Right lobe of liver (tissue), 6 donors: Measurements from ENCODE around the gene ZNHIT6. TPM values are rescaled to one million over a fixed set of nuclear protein-coding genes. Genes with fewer than 3 reads are reported as not detected.

Source experiments
- ATAC-seq, 4 donors: fragments of 200-7000 bp; cut with Tn5 transposase; one replicate each; pipeline ENCODE4 v1.9.1; 2020; ENCODE audit warnings: mild to moderate bottlenecking in 4 of 4, moderate library complexity in 4 of 4
- DNase-seq, 3 donors: peaks; one replicate each; pipeline ENCODE4 v3.0.0-alpha.2; 2020
- H3K27ac ChIP-seq, 3 donors: fragments of 200-600 bp; one replicate each; pipeline ENCODE4 v1.8.0; 2022
- H3K27me3 ChIP-seq, 2 donors: fragments of 200-600 bp; one replicate each; pipeline ENCODE4 v1.8.0; 2022
- H3K36me3 ChIP-seq, 4 donors: fragments of 200-600 bp; sonication (generic) in 1 of 4; one replicate each; pipeline versions ENCODE4 v1.5.1 to v1.8.0; 2017 to 2022; ENCODE audit warnings: control low read depth in 1 of 4
- H3K4me1 ChIP-seq, 4 donors: fragments of 200-600 bp; sonication (generic) in 1 of 4; one replicate each; pipeline versions ENCODE4 v1.5.1 to v1.8.0; 2017 to 2022; ENCODE audit warnings: control low read depth in 1 of 4
- H3K4me3 ChIP-seq, 3 donors: fragments of 200-600 bp; one replicate each; pipeline ENCODE4 v1.8.0; 2022
- H3K9me3 ChIP-seq, 4 donors: fragments of 200-600 bp; sonication (generic) in 1 of 4; one replicate each; pipeline versions ENCODE4 v1.5.1 to v1.8.0; 2017 to 2022; ENCODE audit warnings: control low read depth in 1 of 4
- POLR2A ChIP-seq: fragments of 450-650 bp; IDR thresholded peaks from one replicate; pipeline ENCODE4 v1.6.1; 2017; ENCODE audit warnings: antibody characterized with exemption, mild to moderate bottlenecking
- WGBS: methylation state at CpG from one replicate; pipeline ENCODE4 v1.1.6; 2018; ENCODE audit warnings: low coverage, low lambda C conversion rate; ENCODE audit not compliant: insufficient coverage; ENCODE audit errors: missing lambda C conversion rate; 5-methylcytosine and 5-hydroxymethylcytosine counted together
- intact Hi-C, 2 donors: fragments of 100-400 bp; cut with DNase I; formaldehyde crosslinking; loops; one replicate each; pipeline versions ENCODE4 v1.11.2 to v1.14.1; 2022
- total RNA-seq, 6 experiments: library from RNA; depleted of rRNA in 2 of 6; stranded (reverse); fragments of >200 nt in 2 of 6; fragmentation: NEBNext Ultra II Directional in 3 of 6; extraction: Animal tissue kit (Norgen Biotek cat#: 25700) in 3 of 6; gene quantifications; one replicate each; pipeline versions ENCODE4 v1.1.0 to v1.2.4, GENCODE V29; 2016 to 2023
- TF ChIP-seq, protein P1 (sequence below), 4 donors: fragments of 200-600 bp in 3 of 4; fragments of 450-650 bp in 1 of 4; IDR thresholded peaks; one replicate each; pipeline versions ENCODE4 v1.5.1 to v1.8.0; 2016 to 2022; ENCODE audit warnings: antibody characterized with exemption in 4 of 4, mild to moderate bottlenecking in 2 of 4
- donor health status: DM: no; HTN: yes; CAD: no.
- donor health status: DM: no; HTN: no; CAD: no.
- donor health status: DM: no; HTN: no; CAD: no.
- donor health status: DM: no; HTN: yes; CAD: no.
- donor health status: DM: no; HTN: yes; CAD: no.

Gene ZNHIT6
- total RNA-seq, 6 experiments from 2014 or later, result 3.1 to 5.1 (median 4.2) TPM

GRCh38 chr1:85616364-85616705 is 91.9 kb downstream of the ZNHIT6 start:
- WGBS, result 41% methylated on average over 2 of the region's 11 CpGs
- TF ChIP-seq POLR2A, result no peak
- TF ChIP-seq, protein P1, sequence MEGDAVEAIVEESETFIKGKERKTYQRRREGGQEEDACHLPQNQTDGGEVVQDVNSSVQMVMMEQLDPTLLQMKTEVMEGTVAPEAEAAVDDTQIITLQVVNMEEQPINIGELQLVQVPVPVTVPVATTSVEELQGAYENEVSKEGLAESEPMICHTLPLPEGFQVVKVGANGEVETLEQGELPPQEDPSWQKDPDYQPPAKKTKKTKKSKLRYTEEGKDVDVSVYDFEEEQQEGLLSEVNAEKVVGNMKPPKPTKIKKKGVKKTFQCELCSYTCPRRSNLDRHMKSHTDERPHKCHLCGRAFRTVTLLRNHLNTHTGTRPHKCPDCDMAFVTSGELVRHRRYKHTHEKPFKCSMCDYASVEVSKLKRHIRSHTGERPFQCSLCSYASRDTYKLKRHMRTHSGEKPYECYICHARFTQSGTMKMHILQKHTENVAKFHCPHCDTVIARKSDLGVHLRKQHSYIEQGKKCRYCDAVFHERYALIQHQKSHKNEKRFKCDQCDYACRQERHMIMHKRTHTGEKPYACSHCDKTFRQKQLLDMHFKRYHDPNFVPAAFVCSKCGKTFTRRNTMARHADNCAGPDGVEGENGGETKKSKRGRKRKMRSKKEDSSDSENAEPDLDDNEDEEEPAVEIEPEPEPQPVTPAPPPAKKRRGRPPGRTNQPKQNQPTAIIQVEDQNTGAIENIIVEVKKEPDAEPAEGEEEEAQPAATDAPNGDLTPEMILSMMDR (IDR thresholded peaks at IDR 0.05), result no peak
- peak overlapping the region in 1 of 3 donors; percentile 52 for H3K27ac ChIP-seq
- peak overlapping the region in 1 of 3 donors; percentile 42 for H3K4me3 ChIP-seq
- no peaks in the 10 kb centered on the region for H3K27me3 ChIP-seq
- intact Hi-C loops, result loop anchor here (10.0 kb wide), 2 partner anchors 78 to 88 kb away; partner anchors contain the start of gene ZNHIT6 (in 1 of the 2)
- no peak for DNase-seq
- H3K36me3 ChIP-seq, result no peaks in the 10 kb centered on the region
- no peaks in the 10 kb centered on the region for H3K9me3 ChIP-seq
- ATAC-seq, result peak in 1 of 4 donors; percentile 31
- peaks cover 0 to 7% (median 3%) of the 10 kb centered on the region in 4 donors for H3K4me1 ChIP-seq

GRCh38 chr1:85615586-85616363 is 92.5 kb downstream of the ZNHIT6 start:
- intact Hi-C loops, result loop anchor here (10.0 kb wide), 2 partner anchors 79 to 89 kb away; partner anchors contain the start of gene ZNHIT6 (in 1 of the 2)
- H3K27ac ChIP-seq, result peak overlapping the region in 1 of 3 donors; percentile 52

GRCh38 chr1:85612704-85613361 is 95.4 kb downstream of the ZNHIT6 start:
- peak overlapping the region; percentile 8 to 27 (median 24) for H3K27ac ChIP-seq
- DNase-seq, result peak in 1 of 3 donors; percentile 54
- no peaks in the 10 kb centered on the region for H3K27me3 ChIP-seq
- intact Hi-C loops, result loop anchor here (10.0 kb wide), 2 partner anchors 82 to 92 kb away; partner anchors contain the start of gene ZNHIT6 (in 1 of the 2)
- no peaks in the 10 kb centered on the region for H3K36me3 ChIP-seq
- 17% methylated on average over 6 of the region's 6 CpGs for WGBS
- peak; percentile 81 to 90 (median 84) for ATAC-seq
- H3K4me3 ChIP-seq, result no peak overlapping the region
- peaks cover 0 to 7% (median 3%) of the 10 kb centered on the region in 4 donors for H3K4me1 ChIP-seq
- H3K9me3 ChIP-seq, result no peaks in the 10 kb centered on the region
- TF ChIP-seq POLR2A, result no peak
- TF ChIP-seq, protein P1 (IDR thresholded peaks at IDR 0.05), result peak; percentile 41 to 76 (median 60)

More at GRCh38 chr1:85615586-85616363, 92.5 kb downstream of the ZNHIT6 start:
- H3K27me3 ChIP-seq, result no peaks in the 10 kb centered on the region
- TF ChIP-seq, protein P1 (IDR thresholded peaks at IDR 0.05), result no peak
- TF ChIP-seq POLR2A, result no peak
- peak in 3 of 4 donors; percentile 40 to 57 (median 48) for ATAC-seq
- peak overlapping the region in 1 of 3 donors; percentile 42 for H3K4me3 ChIP-seq
- no peaks in the 10 kb centered on the region for H3K36me3 ChIP-seq
- no peaks in the 10 kb centered on the region for H3K9me3 ChIP-seq
- peak in 1 of 3 donors; percentile 63 for DNase-seq
- 53% methylated on average over 15 of the region's 49 CpGs for WGBS
- peaks cover 0 to 7% (median 3%) of the 10 kb centered on the region in 4 donors for H3K4me1 ChIP-seq

- Histone ChIP-seq H3K36me3 (no peaks in the 10 kb centered on the region), H3K27ac (peak overlapping the region in 2 of 3 donors; percentile 8 to 17), H3K4me1 (peaks cover 0 to 7% (median 3%) of the 10 kb centered on the region in 4 donors), H3K9me3 (no peaks in the 10 kb centered on the region), H3K4me3 (no peak overlapping the region), H3K27me3 (no peaks in the 10 kb centered on the region)
- peak in 2 of 4 donors; percentile 21 to 41 for ATAC-seq
- no peak for DNase-seq
- 71% methylated on average over 4 of the region's 5 CpGs for WGBS
- TF ChIP-seq, protein P1 (IDR thresholded peaks at IDR 0.05), result no peak
- no peak for TF ChIP-seq POLR2A
- intact Hi-C loops, result loop anchor here (10.0 kb wide), 2 partner anchors 83 to 93 kb away; partner anchors contain the start of gene ZNHIT6 (in 1 of the 2)
These were observed 96.4 kb downstream of the ZNHIT6 start for GRCh38 chr1:85611856-85612255.
